GM19043 (cell line): ENCODE measurements around the gene GPR83.
"Not testable (repeated sequence)": the region's sequence is repeated elsewhere in the genome, so short reads cannot be mapped to it uniquely, and the experiment has no call there.

Experiments
- ATAC-seq: cut with Tn5 transposase; IDR thresholded peaks from one replicate; pipeline ENCODE4 v1.9.1; 2021; ENCODE audit warnings: low read depth; ENCODE audit not compliant: unreplicated experiment

Gene GPR83

GRCh38 chr11:94376841-94377240 is 24.4 kb downstream of the GPR83 start:
- no peak for ATAC-seq

- not testable (repeated sequence) for ATAC-seq
Measured at GRCh38 chr11:94370576-94370975, 30.6 kb downstream of the GPR83 start.

GRCh38 chr11:94350850-94351563 is 50.2 kb downstream of the GPR83 start:
- ATAC-seq, result not testable (repeated sequence)

- not testable (repeated sequence) for ATAC-seq
Measured at GRCh38 chr11:94346311-94346710, 54.9 kb downstream of the GPR83 start.

GRCh38 chr11:94343495-94343894 is 57.7 kb downstream of the GPR83 start:
- no peak for ATAC-seq

GRCh38 chr11:94342250-94342649 is 59.0 kb downstream of the GPR83 start:
- ATAC-seq, result no peak

- ATAC-seq, result no peak
Measured at GRCh38 chr11:94338651-94339050, 62.6 kb downstream of the GPR83 start.

GRCh38 chr11:94336033-94336432 is 65.2 kb downstream of the GPR83 start:
- ATAC-seq, result no peak

GRCh38 chr11:94332814-94333213 is 68.4 kb downstream of the GPR83 start:
- ATAC-seq, result no peak

GRCh38 chr11:94330789-94331188 is 70.4 kb downstream of the GPR83 start:
- ATAC-seq, result no peak

- ATAC-seq, result no peak
Measured at GRCh38 chr11:94329501-94329900, 71.7 kb downstream of the GPR83 start.

GRCh38 chr11:94328587-94329080 is 72.6 kb downstream of the GPR83 start:
- ATAC-seq, result no peak
